GM21576 (cell line): ENCODE measurements around the gene WNT11.

Source experiments
- ATAC-seq: cut with Tn5 transposase; IDR thresholded peaks from one replicate; pipeline ENCODE4 v1.9.1; 2021; ENCODE audit warnings: mild to moderate bottlenecking, moderate library complexity; ENCODE audit not compliant: unreplicated experiment

WNT11 gene

DNA sequence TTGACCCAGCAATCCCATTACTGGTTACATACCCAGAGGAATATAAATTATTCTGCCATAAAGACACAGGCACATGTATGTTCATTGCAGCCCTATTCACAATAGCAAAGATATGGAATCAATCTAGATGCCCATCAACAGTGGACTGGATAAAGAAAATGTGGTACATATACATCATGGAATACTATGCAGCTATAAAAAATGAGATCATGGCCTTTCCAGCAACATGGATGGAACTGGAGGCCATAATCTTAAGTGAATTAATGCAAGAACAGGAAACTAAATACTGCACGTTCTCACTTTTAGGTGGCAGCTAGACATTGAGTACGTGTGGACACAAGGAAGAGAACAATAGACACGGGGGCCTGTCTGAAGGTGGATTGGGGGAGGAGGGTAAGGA lies 15.1 kb upstream of the WNT11 start:
- no peak for ATAC-seq

DNA sequence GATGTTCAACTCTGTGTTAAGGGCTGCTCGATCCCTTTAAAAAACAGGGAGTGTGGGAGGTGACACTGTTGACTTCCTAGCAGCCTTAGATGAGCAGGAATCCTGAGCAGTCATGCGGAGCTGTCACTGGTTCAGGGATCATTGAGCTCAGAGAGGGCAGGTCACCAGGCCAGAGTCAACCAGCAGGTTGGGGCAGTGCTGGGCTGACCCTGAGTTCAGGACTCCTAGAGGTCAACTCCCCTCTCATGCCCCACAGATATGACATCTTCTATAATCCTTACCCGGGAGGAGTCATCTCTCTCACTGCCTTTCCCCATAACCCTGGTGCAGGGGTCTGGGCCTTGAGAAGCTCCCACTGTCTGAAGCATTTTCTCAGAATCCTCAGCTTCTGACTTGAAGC lies 12.9 kb upstream of the WNT11 start:
- ATAC-seq, result no peak

DNA sequence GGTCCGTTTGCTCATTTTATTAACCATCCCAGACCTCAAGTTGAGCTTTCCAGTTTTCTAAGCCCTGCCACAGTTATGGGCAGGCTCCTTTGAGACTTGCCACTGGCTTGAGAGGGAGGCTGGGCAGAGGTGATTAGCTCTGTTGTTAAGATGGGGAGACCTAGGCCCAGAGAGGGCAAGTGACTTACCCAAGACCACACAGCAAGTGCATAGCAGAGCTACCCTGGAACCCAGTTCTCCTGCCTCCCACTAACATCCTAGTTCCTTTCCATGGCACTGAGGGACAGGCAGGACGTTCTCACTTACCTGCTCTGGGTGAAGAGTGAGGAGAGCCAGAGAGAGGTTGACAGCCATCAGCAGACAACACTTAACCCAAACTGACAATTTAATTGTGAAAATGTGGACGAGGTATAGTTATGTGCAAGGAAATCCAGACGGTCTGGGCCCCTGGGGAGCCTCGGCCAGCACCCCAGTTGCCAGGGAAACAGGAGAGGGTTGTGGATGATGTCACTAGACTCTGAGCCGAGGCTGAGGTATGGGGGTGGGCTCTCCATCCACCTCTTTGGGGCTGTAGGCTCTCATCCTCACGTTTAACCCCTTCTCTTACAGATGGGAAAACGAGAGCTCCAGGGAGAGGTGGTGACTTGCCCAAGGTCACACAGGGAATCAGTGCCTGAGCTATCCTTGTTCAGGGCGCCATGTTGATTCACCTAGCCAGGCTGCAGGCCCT lies 12.3 kb upstream of the WNT11 start:
- no peak for ATAC-seq

DNA sequence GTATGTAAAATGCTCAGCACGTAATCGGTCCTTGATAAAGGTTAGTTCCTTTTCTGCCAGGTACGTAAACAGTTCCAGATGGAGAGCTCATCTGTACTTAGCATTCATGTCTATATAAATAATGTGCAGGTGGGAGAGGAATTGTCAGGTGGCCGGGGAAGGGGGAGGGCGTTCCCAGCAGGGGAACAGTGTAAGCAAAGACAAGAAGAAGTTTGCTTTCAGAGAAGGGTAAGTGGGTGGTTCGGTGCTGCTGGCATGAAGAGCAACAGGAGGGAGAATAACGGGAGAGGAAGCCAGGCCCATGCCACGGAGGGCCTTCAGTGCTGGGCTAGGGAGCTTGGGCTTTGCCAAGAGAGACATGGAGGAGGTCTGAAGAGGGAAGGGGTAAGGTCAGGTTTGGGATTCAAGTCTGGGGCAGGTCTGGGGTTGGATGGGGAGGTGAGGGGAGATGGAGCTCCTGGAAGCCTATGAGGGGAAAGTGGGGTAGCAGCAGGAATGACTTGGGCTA lies 11.4 kb upstream of the WNT11 start:
- ATAC-seq, result no peak

DNA sequence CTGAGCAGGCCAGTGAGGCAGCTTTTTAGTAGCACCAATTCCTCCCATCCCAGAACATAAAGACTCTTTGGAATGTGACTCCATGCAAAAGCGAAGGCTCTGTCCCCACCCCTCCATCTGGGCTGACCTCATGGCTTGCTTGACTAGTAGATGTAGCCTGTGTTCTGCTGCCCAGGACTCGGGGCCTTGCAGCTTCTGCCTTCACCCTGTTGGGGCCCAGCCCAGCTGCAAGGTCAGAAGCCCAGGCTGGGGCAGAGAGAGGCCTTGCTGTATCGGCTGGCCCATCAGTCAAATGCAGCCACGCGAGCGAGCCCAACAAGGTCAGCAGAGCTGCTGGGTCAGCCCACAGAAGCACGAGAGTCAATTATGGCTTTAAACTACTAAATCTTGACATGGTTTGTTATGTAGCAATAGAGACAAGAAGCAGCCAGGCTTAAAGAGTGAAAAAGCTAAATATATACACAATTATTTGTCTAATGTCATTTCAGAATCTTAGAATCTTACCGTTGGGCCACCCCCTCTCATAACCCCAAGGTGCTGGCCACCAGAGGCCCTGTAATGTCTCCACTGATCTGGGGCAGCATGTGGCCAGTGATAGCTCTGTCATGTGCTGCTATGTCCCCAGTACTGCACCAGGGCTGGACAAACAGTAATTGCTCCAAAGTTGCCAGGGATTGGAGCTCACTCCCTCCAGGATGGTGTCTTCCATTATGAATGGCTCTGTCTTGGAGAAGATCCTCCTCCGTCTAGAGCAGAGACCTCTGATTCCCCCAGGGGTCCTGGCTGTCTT lies 10.4 kb upstream of the WNT11 start:
- ATAC-seq, result no peak

DNA sequence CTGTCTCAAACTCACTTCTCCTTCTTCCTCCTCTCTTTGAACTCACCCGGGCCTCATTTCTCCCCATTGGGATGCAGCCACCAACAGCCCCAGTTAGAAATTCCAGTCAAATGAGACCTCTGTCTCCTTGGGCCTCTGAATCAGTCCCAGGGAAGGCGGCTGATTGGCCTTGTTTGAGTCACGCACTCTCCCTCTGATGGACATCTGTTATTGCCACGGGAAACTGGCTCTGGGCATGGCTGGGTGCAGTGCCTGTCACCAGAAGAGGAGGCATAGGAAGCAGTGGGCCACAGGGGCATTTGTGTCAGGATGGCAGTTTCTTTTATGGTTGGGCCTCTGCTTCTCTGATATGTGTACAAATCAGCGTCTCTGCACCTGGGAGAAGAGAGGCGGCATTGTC lies 9.6 kb upstream of the WNT11 start:
- no peak for ATAC-seq

DNA sequence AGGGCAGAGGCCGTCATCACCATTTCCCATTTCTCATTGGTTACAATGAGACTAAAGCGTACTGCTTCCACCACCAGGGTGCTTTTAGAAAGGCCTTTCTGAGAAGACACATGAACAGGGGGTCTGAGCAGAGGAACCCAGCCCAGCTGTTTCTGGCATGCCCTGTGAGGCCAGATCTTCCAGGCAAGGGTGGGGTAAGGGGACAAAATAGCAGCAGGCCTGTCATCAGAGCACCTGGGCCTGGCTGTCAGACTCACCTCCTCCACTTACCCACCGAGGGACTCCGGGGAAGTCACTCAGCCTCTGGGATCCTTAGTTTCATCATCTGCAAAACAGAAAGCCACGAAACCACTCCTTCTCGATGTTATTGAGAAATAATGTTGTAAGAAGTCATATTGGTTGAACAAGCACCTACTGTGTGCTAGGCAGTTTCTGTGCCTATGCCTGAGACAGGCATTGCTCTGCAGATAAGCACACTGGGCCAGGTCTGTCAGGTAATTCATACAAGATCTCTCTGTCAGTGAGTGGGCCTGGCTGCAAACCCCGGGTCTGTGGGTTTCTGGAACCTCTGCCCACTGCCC lies 8.8 kb upstream of the WNT11 start:
- ATAC-seq, result no peak

DNA sequence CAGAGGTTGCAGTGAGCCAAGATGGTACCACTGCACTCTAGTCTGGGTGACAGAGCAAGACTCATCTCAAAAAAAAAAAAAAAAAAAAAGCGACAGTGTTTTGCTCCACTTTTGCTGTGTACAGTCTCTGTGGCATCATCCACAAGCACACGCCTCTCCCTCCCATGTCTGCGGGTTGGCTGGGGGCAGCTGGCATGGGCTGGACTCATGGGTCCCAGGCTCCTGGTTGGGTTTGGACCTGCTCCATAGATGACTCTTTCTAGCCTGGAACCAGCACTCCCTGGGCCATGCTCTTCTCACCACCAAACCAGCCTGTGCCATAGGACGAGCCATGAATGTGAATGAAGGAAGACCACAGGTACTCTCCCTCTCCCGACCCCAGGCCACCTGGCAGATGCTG lies 7.9 kb upstream of the WNT11 start:
- ATAC-seq, result no peak

DNA sequence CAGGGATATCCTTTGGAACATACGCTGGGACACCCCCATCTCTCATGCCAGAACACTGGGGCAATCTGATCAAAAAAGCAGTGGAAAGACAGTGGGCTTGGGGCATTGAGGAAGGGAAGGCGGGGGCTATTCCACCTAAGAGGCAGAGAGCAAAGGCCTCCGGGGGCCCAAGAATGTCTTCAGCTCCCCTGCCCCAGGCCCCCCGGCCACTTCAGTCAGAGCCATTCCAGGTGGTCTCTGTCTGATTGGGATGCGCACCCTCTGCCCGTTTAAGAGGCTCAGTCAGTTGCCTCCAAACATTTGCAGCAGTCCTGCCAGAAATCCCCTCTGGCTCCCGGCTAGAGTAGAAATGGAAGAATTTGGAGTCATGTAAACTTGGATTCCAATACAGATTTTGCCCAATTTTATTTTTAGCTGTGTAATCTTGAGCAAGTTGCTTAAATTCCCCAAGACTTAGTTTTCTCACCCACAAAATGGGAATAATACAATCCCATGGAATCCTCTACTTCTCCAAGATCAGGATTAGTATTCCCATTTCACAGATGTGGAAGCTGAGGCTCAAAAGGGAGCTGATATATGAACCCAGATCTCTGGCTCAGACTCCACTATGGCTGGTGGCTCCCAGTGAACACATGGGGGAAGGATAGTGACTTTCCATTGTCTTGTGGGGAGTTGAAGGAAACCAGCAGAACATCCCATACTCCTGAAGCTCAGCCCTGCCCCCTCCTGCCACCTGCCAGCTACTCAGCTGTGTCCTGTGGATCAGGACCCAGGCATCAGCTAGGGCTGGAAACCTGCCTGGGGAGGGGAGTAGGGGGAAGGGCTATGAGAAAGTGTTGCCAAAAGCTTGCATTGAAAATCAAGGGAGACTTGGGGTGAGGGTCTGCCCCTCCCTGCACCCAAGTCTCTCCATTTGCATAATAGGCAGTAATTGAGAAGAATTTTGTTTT lies 6.1 kb upstream of the WNT11 start:
- no peak for ATAC-seq

DNA sequence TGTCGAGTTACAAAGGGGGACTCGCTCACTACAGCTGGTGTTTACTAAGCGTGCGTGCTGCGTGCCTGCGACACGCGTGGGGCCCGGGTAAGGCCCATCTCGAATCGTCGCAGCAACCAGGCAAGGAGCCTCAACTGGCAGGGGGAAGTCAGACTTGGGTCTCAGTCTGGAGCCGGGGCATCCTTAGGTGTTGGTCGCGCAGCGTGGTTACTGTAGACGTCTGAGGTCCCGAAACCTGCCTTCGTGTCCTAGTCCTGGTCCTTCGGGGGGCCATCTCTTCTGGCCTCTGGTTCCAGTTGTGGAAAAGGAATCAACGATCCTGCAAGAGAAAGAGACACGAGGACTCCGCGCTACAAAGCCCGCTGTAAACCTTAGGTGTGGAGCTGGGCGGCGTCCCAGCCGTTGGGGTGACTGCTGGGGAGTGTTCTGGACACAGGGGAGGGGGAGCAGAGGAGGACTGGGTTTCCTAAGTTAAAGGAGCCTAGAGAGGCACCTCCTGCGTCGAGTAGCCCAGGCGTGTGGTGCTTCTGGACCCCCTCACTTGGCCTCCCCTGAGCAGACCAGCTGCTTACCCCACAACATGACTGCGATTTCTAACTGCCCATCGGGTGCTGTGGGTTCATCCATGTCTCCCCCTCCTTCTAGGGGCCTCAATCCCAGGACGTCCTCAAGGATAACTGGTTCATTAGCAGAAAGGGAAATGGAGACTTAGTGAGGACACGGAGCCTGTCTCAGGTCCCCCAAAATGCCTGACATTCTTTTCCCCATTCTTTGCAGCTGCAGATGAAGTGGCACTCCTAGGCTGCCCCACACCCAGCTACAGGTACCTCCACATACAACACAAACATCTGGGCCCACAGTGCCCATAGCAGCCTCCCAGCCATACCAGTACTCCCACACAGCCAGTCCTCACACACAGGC lies 4.9 kb upstream of the WNT11 start:
- ATAC-seq, result no peak

DNA sequence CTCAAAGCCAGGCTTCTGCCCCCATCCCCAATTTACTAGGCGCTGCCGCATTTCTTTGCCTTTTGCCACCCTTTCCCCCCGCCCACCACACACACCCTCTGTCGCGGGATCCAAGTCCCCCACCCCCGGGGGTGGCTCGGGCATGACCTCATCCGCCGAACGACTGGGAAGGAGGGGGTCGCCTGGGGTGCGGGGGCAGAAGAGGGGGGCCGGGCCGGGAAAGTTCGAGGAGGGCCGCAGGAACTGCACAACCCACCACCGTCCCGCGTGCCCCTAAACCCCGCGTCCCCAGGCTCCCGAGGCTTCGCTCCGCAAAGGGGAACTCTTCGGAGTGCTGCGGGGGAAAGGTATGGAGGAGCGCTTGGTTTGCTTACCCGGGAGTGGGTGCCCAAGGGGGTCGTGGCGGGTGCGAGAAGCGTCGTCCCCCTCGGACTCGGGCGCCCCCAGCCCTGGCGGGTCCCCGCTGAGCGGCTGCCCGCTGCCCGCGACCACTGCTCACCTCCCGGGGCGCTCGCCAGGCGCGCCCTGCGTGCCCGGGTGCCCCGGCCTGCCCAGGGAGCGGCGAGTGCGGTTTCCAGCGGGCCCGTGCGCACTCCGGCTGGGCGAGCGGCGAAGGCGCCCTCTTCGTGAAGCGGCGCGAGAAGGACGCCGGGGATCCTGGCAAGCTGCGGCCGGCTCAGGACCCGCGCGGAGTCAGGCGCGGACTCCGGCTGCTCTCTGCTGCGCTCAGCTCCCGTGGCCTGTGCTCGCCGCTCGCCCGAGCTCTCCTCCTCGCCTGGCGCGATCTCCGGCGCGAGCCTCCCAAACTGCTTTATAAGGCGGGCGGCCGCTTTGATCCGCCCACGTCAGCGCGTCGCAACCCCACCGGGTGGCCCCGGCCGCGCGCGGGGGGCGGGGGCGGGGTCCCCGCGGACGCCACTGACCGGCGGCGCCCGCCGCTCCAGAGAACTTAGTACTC lies 4.0 kb upstream of the WNT11 start:
- ATAC-seq, result no peak

DNA sequence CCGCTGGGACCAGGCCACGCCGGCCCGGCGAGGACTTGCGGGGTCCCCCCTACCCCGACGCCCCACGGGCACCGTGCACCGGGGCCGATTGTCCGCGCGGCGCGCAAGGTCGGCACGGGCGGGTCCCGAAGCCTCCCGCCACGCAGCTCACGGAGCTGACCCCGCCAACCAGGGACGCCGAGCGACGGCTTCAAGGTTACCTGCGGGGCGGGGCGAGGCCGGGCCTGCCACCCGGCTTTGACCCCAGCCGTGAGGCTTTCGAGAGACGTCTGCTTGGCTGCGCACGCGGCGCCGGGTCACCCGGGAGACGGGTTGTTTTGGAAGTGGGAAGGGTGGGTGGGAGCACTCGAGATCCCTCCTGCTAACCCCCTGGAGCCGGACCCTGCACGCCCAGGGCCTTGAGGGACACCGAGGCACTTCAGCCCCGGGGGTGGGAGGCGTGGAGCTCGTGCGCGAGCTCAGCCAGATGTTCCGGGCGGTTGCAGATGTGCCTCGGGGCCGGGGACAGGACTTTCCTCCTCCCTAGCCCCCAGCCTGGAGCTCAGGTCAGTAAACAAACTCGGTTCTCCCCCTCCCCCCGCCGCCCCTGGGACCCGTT lies 3.2 kb upstream of the WNT11 start:
- no peak for ATAC-seq

DNA sequence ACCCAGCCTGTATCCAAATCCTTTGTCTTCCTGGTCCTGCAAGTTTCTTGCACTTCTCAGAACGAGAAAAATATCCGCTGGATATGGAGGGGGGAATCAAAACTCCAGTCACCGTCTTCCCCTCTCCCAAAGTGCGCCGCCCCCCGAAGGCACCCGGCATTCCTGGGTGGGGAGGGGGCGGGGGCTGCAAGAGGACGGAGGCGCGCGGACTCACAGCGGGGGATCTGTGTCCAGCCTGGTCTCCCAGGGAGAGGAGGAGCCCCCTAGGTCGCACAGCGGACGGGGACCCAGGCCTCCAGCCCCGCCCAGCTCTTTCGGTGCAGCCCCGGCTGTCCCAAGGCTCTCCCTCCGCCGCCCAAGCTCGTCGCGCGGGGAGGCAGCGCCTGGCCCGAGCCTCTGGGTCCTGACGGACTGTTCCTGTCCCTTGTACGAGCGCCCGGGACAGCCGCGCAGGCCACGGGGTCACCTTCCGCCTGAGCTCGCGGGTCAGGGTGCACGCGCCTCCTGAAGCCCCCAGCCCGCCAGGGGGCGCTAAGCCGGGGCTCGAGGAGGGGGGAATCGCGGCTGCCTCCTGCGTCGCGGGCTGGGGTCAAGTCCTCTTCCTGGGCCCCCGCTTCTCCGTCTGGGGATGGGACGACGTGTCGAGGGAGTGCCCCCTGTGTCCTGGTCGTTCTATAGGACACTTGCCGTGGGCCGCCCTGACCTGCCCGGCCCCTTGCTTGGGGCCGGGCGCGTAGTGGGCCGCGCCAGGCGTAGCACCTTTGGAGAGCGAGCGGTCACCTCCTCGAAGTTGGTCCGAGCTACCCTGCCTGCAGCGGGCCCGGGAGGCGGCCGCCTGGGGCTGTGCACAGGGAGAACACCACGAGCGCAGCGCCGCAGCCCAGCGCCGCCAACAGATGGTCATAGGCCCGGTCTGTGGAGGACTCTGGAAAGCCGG lies 2.4 kb upstream of the WNT11 start:
- ATAC-seq, result peak; percentile 42

DNA sequence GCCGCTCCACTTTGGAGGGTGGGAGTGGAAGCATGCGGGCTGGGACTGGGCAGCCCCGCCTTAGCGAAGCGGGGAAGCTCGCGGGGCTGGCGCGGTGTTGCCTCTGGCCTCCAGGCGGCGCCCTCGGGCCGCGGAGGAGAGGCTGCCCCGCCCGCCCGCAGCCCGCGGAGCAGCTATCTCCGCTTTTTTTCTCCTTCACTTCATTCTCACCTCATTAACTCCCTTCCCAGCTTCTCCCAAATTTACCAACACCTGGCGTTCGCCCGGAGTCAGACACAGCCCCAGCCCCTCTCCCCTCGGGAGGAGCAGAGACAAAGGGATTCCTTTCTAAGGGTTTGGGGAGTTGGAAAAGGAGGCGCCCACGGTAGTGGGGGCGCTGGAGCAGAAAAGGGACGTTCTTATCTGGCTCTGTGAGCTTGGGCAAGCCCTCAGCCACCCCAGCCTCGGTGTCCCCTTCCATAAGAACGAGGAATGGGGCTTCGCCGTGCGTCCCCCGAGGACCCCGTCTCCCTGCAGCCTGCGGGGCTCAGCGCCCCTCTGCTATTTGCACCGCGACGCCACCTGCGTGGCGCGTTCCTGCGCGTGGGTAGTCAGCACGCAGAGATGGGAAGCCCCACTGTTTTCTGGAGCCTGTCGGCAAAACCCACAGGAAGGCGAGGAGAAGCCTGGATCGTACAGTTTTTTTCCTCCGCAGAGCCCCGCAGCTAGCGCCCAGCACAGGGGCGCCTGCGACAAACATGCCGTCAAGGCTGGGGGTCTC lies 1.5 kb upstream of the WNT11 start:
- no peak for ATAC-seq

DNA sequence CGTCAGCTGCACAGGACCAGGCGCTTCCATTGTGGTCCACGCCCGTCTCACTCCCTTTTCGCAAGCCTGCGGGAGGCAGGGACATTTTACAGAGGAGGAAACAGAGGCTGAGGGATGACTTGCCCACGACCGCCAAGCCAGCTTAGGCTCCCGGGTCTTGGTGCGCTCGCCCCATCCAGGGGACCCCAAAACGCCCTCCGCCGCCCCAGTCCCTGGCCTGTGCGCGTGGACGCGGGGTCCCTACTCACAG lies 300 bp downstream of the WNT11 start:
- ATAC-seq, result no peak

DNA sequence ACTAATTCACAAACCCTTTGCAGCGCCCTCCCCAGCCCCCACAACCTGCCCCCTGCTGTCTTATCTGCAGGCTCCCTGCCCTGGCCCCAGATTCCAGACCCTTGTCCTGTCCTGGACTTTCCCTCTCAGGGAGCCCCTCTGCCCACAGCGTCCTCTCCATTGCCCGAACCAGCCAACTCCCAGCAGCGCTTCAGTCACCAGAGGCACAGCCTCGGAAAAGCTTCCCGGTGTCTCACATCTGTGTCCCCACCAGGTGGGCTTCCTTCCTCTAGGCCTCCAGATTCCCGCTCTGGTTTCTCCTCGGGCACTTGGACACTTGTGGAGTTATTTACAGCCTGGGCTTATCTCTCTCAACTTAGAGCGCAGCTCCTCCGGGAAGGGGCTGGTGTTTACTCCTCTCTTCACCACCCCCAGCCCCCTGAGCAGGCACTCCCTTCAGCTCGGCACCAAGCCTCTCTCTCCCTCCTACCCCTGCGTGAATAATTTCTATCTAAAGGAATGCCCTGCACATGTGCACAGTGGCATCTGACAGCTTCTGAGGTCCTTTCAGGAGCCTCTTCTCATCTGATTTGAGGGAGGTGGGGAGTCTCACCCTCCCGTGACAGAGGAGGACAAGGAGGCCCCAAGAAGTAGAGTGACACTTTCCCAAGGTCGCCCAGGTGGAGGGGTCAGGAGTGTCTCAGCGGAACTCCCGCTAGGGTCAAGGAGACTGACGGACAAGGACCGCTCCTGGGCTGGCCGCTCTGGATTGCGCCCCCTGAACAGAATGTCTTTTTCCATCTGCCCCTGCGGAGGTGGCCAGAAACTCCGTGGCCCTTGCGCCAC lies 838 bp downstream of the WNT11 start:
- ATAC-seq, result no peak
